Small intestine (tissue), 7 donors: ENCODE data around the gene VIPR2. TPM values are rescaled to one million over a fixed set of nuclear protein-coding genes. Genes with fewer than 3 reads are reported as not detected.

Source experiments
- DNase-seq, 2 donors: peaks; one replicate each; pipeline versions ENCODE4 v3.0.0 to v3.0.0-alpha.2; 2013
- FAIRE-seq: peaks from 2 replicates; lab custom pipeline; 2012; peaks lifted over from hg19 to GRCh38; lab: Jason Lieb, UNC
- H3K27ac ChIP-seq, 3 donors: one replicate each; pipeline ENCODE4 v1.5.1; 2013; ENCODE audit warnings: low read length in 2 of 3, mild to moderate bottlenecking in 2 of 3, control low read depth in 1 of 3, inconsistent platforms in 1 of 3, low read depth in 1 of 3, moderate library complexity in 1 of 3
- H3K27me3 ChIP-seq, 3 donors: one replicate each; pipeline ENCODE4 v1.6.1; 2013; ENCODE audit warnings: low read length in 3 of 3, inconsistent platforms in 1 of 3; ENCODE audit not compliant: control insufficient read depth in 3 of 3, insufficient read depth in 3 of 3
- H3K36me3 ChIP-seq, 3 donors: one replicate each; pipeline ENCODE4 v1.6.1; 2013; ENCODE audit warnings: low read length in 3 of 3, inconsistent platforms in 1 of 3, low read depth in 1 of 3, mild to moderate bottlenecking in 1 of 3, moderate library complexity in 1 of 3; ENCODE audit not compliant: control insufficient read depth in 3 of 3, insufficient read depth in 2 of 3
- H3K4me1 ChIP-seq, 3 donors: one replicate each; pipeline ENCODE4 v1.6.1; 2013; ENCODE audit warnings: low read length in 2 of 3, inconsistent platforms in 1 of 3, low read depth in 1 of 3, mild to moderate bottlenecking in 1 of 3, moderate library complexity in 1 of 3; ENCODE audit not compliant: control insufficient read depth in 3 of 3, insufficient read depth in 2 of 3
- H3K4me3 ChIP-seq, 3 donors: one replicate each; pipeline ENCODE4 v1.5.1; 2013; ENCODE audit warnings: low read length in 3 of 3, control low read depth in 1 of 3, inconsistent platforms in 1 of 3, low read depth in 1 of 3, mild to moderate bottlenecking in 1 of 3, moderate library complexity in 1 of 3
- H3K9me3 ChIP-seq, 2 donors: one replicate each; pipeline ENCODE4 v1.6.1; 2013; ENCODE audit warnings: low read depth in 1 of 2, low read length in 1 of 2; ENCODE audit not compliant: control insufficient read depth in 2 of 2, insufficient read depth in 1 of 2
- WGBS, 3 donors: extraction: QIAGEN DNeasy Blood & Tissue Kit; methylation state at CpG; one replicate each; pipeline ENCODE4 v1.1.7; 2013; 5-methylcytosine and 5-hydroxymethylcytosine counted together
- polyA plus RNA-seq, 4 donors: library from polyadenylated mRNA; stranded (reverse) in 3 of 4; unstranded in 1 of 4; fragments of 200-250 nt in 3 of 4; fragments of 120-200 nt in 1 of 4; gene quantifications; one replicate each; pipeline versions ENCODE4 v1.2.1 to v1.2.3, GENCODE V29; 2013
- donor health status: healthy with polysubstance abuse.
- donor health status: control.
- donor health status: control.
- donor health status: Bipolar disorder and iron deficiency.
- donor health status: healthy.

The VIPR2 gene
- polyA plus RNA-seq, 4 donors, result 0.81 to 1.2 (median 0.97) TPM; not detected in 1

- Histone ChIP-seq H3K4me3 (no peak overlapping the region), H3K27ac (no peak overlapping the region), H3K9me3 (no peaks in the 10 kb centered on the region), H3K36me3 (no peaks in the 10 kb centered on the region), H3K4me1 (peaks cover 0 to 2% (median 0%) of the 10 kb centered on the region in 3 donors), H3K27me3 (peaks cover 6 to 29% (median 12%) of the 10 kb centered on the region in 3 donors)
- peak in 1 of 2 donors; percentile 6 for DNase-seq
- no peak for FAIRE-seq
- WGBS, 3 donors, result 32 to 65% (median 49%) methylated on average over 13 of the region's 13 CpGs
Measured at GRCh38 chr7:159147246-159147645, 2.6 kb upstream of the VIPR2 start.

DNA sequence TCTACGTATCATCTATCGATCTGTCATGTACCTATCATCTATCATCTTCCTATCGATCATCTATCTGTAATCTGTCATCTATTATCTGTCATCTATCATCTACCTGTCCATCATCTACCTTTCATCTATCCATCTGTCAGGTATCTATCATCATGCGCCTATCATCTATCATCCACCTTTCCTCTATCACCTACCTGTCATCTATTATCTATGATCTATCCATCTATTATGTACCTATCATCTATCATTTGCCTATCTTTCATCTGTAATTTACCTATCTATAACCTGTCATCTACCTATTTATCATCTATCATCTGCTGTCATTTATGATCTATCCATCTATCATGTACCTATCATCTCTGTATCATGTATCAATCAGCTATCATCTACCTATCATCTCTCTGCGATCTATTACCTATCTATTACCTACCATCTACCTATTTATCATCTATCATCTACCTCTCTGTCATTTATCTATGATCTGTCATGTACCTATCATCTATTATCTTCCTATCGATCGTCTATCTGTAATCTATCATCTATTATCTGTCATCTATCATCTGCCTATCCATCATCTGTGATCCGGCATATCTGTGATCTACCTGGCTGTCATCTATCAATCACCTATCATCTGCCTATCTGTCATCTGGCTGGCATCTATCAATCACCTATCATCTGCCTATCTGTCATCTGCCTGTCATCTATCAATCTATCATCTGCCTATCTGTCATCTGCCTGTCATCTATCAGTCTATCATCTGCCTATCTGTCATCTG, 1.6 kb upstream of the VIPR2 start:
- H3K4me1 ChIP-seq, result peaks cover 0 to 6% (median 2%) of the 10 kb centered on the region in 3 donors
- FAIRE-seq, result no peak
- no peak for DNase-seq
- peaks cover 0 to under 1% (median 0%) of the 10 kb centered on the region in 3 donors for H3K36me3 ChIP-seq
- no peaks in the 10 kb centered on the region for H3K9me3 ChIP-seq
- WGBS, 3 donors, result 89 to 94% (median 91%) methylated on average over 8 of the region's 8 CpGs
- H3K4me3 ChIP-seq, result no peak overlapping the region
- H3K27me3 ChIP-seq, result peaks cover 6 to 29% (median 12%) of the 10 kb centered on the region in 3 donors
- H3K27ac ChIP-seq, result no peak overlapping the region

DNA sequence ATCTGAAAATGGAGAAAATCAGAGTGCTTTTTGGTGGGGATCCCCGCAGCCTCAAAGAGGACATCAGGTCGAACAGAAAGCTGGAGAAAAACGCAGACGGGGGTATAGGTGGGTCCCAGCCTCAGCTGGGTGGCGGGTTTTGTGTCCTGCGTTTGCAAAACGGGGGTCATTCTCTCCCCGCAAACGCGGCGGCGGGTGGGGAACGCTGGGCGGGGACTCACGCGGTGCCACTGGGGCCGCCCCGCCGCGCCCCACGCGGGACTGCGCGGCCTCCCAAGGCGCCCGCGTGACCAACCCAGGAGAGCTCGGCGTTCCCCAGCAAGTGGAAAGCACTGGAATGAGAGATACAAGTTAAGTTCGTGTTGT, 806 bp upstream of the VIPR2 start:
- H3K27ac ChIP-seq, result no peak overlapping the region
- H3K4me3 ChIP-seq, result peak overlapping the region in 1 of 3 donors; percentile 38
- DNase-seq (peak in 1 of 2 donors; percentile 11), FAIRE-seq (no peak)
- H3K36me3 ChIP-seq, result peaks cover 0 to 3% (median 0%) of the 10 kb centered on the region in 3 donors
- peaks cover 6 to 29% (median 12%) of the 10 kb centered on the region in 3 donors for H3K27me3 ChIP-seq
- H3K9me3 ChIP-seq, result no peaks in the 10 kb centered on the region
- 8 to 32% (median 22%) methylated on average over 30 of the region's 30 CpGs for WGBS, 3 donors
- peaks cover 0 to 9% (median 2%) of the 10 kb centered on the region in 3 donors for H3K4me1 ChIP-seq

DNA sequence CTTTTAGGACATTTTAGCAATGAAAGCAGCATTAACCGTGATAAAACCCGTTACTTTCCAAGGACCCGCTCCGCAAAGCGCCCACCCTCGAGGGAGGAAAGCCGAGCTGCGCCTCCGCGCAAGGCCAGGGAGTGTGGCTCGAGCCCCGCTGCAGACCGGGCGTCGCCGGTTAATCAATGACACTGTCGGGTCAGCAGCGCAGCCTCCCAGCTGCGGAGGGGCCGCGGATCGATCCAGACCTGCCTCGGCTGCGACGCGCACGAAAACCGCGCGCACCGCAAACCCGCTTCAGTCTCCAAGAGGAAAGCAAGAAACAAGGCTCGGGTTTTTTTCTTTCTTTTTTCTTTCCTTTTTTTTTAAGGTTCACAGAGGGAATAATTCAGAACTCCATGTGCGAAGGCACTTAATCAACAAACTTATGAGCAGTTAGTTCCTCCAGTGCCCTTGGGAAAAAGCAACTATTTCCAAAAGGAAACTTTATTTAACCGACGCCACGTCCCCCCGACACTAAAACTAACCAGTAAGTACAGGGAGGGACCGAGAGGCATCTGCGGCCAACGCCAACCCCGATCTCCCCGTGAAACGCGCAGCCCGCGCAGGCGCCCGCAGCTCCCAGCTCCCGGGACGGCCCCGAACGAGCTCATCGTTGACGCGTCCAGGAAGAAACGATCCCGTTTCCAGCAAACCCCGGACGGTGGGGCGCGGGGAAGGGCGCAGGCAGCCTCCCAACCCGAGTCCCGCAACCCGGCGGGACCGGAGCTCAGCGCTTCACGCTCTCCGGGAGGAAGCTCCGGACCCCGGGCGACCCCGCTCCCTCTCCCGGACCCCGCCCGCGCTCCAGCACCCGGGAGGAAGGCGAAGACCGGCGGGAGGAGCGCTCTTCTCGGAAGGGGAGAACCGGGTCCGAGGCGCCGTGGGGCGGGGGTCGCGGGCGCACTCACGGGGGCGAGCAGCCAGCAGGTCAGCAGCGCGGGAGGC, 598 bp downstream of the VIPR2 start:
- DNase-seq (peak in 1 of 2 donors; percentile 34), FAIRE-seq (no peak)
- Histone ChIP-seq H3K27me3 (peaks cover 6 to 29% (median 12%) of the 10 kb centered on the region in 3 donors), H3K36me3 (peaks cover 0 to 3% (median 0%) of the 10 kb centered on the region in 3 donors), H3K9me3 (peaks cover 0 to 2% of the 10 kb centered on the region in 2 donors), H3K27ac (no peak overlapping the region), H3K4me3 (peak overlapping the region in 2 of 3 donors; percentile 37 to 50), H3K4me1 (peaks cover 0 to 9% (median 2%) of the 10 kb centered on the region in 3 donors)
- 3 to 4% (median 3%) methylated on average over 79 to 97 of the region's 97 CpGs for WGBS, 3 donors

DNA sequence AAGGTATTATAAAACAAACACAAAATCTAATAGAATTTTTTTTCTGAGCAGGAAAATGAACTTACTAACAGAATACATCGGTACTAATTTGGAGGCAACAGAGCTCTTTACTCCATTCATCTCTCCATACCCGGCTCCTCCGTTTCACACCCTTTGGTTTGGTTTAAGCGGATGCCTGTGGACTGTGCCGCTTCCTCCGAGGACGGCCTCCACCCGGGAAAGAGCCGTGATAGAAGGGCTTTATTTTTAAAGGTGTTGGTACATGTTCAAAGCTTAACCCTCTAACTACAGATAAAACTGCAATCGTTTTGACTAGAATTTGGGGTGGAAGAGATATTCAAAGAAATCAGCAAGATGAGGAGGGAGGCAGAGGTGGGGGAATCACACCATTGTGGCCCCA, 1.9 kb downstream of the VIPR2 start:
- DNase-seq (no peak), FAIRE-seq (no peak)
- H3K27me3 ChIP-seq, result peaks cover 6 to 29% (median 12%) of the 10 kb centered on the region in 3 donors
- H3K9me3 ChIP-seq, result peaks cover 0 to 3% of the 10 kb centered on the region in 2 donors
- no peak overlapping the region for H3K4me3 ChIP-seq
- 62 to 72% (median 70%) methylated on average over 10 of the region's 10 CpGs for WGBS, 3 donors
- H3K36me3 ChIP-seq, result peaks cover 0 to 3% (median 0%) of the 10 kb centered on the region in 3 donors
- H3K4me1 ChIP-seq, result peaks cover 0 to 9% (median 2%) of the 10 kb centered on the region in 3 donors
- H3K27ac ChIP-seq, result no peak overlapping the region

DNA sequence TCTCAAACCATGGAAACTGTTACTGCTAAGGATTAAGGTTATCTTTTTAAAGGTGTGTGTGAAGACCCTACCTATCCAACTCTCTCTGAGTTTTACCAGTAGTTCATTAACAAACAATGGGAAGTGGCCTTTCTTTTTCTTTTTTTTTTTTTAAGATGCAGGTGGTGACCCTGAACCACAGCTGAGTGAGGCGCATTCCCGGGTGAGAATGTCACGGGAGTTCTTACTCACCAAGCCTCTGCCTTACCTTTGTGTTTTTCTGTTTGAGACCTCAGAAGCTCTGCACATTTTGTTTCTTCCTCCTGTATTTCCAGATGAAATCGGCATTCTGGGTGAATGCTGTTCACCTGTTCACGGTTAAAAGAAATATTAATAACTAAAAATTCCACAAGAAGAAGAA, 2.5 kb downstream of the VIPR2 start:
- DNase-seq (no peak), FAIRE-seq (no peak)
- Histone ChIP-seq H3K27me3 (peaks cover 6 to 27% (median 9%) of the 10 kb centered on the region in 3 donors), H3K4me3 (no peak overlapping the region), H3K36me3 (peaks cover 0 to 3% (median 0%) of the 10 kb centered on the region in 3 donors), H3K4me1 (peaks cover 0 to 9% (median 2%) of the 10 kb centered on the region in 3 donors), H3K9me3 (peaks cover 0 to 3% of the 10 kb centered on the region in 2 donors), H3K27ac (no peak overlapping the region)
- 55 to 74% (median 68%) methylated on average over 5 of the region's 5 CpGs for WGBS, 3 donors

GRCh38 chr7:159141660-159142059, 3.0 kb downstream of the VIPR2 start:
- DNase-seq, result peak; percentile 9 to 64
- FAIRE-seq, result no peak
- H3K4me1 ChIP-seq, result peaks cover 0 to 9% (median 2%) of the 10 kb centered on the region in 3 donors
- H3K9me3 ChIP-seq, result peaks cover 0 to 3% of the 10 kb centered on the region in 2 donors
- H3K4me3 ChIP-seq, result no peak overlapping the region
- peaks cover 6 to 26% (median 8%) of the 10 kb centered on the region in 3 donors for H3K27me3 ChIP-seq
- 15 to 46% (median 45%) methylated on average over 6 of the region's 6 CpGs for WGBS, 3 donors
- H3K27ac ChIP-seq, result no peak overlapping the region
- peaks cover 0 to 3% (median 0%) of the 10 kb centered on the region in 3 donors for H3K36me3 ChIP-seq

GRCh38 chr7:159141167-159141566, 3.5 kb downstream of the VIPR2 start:
- no peak for FAIRE-seq
- H3K27ac ChIP-seq, result no peak overlapping the region
- H3K27me3 ChIP-seq, result peaks cover 6 to 26% (median 8%) of the 10 kb centered on the region in 3 donors
- H3K4me3 ChIP-seq, result no peak overlapping the region
- H3K9me3 ChIP-seq, result peaks cover 0 to 3% of the 10 kb centered on the region in 2 donors
- H3K4me1 ChIP-seq, result peaks cover 0 to 9% (median 2%) of the 10 kb centered on the region in 3 donors
- no peak for DNase-seq
- H3K36me3 ChIP-seq, result peaks cover 0 to 3% (median 0%) of the 10 kb centered on the region in 3 donors
- 86 to 88% (median 87%) methylated on average over 14 of the region's 14 CpGs for WGBS, 3 donors
